Measurements from ENCODE around the gene SPATA25. TPM values are rescaled to one million over a fixed set of nuclear protein-coding genes. Genes with fewer than 3 reads are reported as not detected.

SPATA25 gene
- total RNA-seq, 2 experiments from 2014 or later: 0.49 to 1.3 TPM

DNA sequence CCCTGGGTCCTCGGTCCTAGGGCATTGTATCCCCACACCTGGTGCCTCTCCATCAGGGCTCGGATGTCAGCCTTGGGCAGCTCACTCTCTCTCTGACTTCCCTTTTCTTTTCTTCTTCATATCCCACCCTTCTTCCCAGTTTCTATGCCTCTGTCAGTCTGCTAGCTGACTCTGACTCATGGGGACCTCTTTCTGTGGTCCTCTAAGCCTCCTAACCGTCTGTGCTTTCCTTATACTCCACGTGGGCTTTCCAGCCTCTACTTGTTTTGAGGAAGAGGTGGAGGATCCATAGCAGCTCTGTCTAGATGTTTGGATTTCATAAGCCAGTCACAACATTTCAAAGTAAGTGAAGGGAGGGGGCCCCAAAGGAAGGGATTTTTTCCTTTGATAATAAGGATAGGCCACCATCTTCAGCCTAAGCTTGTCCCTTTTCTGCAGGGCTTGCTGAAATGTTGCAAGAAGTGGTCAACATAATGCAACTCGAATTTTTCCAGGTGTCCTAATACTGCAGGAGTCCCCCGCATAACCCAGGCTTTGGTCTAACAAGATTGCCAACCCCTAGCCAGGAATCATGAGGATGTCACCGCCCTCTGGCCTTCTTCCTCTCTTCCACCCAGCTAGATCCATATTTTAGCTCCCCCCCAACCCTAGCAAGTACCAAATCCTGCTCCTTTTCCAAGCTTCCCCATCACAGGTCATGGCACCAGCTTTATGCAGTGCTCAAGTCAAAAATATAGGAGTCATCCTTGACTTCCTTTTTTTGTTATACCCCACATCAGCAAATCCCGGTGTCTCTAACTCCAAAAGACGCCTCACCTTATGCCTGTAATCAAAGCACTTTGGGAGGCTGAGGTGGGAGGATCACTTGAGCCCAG, 33.3 kb upstream of the SPATA25 start:
- H3K27me3 Mint-ChIP-seq: peaks cover 32% of the 10 kb centered on the region
- H3K36me3 Mint-ChIP-seq (ENCODE audit: low read depth): no peaks in the 10 kb centered on the region
- Histone ChIP-seq H3K27ac (ENCODE audit: low read depth in 1 of 2, low read length in 2 of 2) (no peak overlapping the region), H3K4me3 (ENCODE audit: low read length) (no peak overlapping the region), H3K27me3 (ENCODE audit: control insufficient read depth in 1 of 2, insufficient read depth in 2 of 2, low read length in 2 of 2) (peaks cover 5 to 9% of the 10 kb centered on the region in 2 experiments), H3K36me3 (ENCODE audit: insufficient read depth, low read length) (no peaks in the 10 kb centered on the region), H3K9me3 (ENCODE audit: control insufficient read depth in 1 of 2, insufficient read depth in 1 of 2, low read length in 2 of 2) (no peaks in the 10 kb centered on the region), H3K4me1 (ENCODE audit: insufficient read depth, low read length) (peaks cover 3% of the 10 kb centered on the region)
- H3K4me3 Mint-ChIP-seq: no peak overlapping the region
- TF ChIP-seq CTCF (IDR thresholded peaks at IDR 0.05): no peak
- CTCF ChIA-PET: interaction anchor here (0.5 kb wide), 1 partner anchor 21 kb away, joined by 3 read pairs; no protein-coding TSS in a partner anchor
- intact Hi-C loops (cut with DNase I, micrococcal nuclease): no loop called here
- no peak for ATAC-seq (ENCODE audit: poor library complexity)
- H3K9me3 Mint-ChIP-seq: no peaks in the 10 kb centered on the region
- DNase-seq: no peak
- H3K27ac Mint-ChIP-seq: no peak overlapping the region
- POLR2A ChIA-PET: interaction anchor here (1.4 to 2.9 kb wide), 2 partner anchors 14 to 30 kb away, joined by 5 to 11 read pairs; partner anchors contain the start of genes CTSA, NEURL2 and PCIF1
- peaks cover 4% of the 10 kb centered on the region for H3K4me1 Mint-ChIP-seq (ENCODE audit: low read depth)

DNA sequence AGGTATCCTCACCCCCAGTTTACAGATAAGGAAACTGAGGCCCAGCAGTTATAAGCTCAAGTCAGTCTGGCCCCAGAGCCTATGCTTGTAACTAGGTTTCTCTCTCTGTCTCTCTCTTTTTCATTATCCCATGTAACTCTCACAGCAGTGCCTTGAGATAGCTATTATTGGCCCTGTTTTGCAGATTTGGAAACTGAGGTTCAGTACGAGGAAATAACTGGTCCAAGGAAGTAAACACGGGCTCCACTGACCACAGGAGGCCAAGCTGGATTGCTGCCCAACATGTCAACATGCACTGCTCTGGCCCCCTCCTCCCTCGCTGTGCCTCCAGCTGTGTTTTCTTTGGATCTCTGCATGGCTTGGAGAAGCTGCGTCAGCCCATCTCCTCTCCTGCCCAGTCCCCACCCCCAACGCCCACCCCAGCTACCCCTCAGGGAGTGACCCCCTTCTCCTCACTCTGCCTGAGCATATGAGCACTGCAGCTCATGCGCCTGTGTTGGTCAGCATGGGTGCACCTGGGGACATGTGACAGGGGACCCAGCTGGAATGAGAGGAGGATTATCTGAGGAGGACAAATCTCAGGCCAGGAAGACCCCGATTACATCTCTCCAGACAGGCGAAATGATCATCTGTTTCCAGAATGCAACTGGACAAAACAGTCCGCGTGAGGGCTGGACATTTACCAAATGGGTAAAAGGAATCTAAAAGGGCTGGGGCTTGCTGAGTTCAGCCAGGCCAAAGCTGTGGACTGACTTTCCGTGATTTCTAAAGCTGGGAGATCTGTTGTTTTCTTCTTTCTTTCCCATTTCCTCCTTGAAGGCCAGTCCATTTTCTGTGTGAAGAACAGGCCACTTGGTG, 32.3 kb upstream of the SPATA25 start:
- intact Hi-C loops (cut with DNase I, micrococcal nuclease): no loop called here
- Histone ChIP-seq H3K9me3 (ENCODE audit: control insufficient read depth in 1 of 2, insufficient read depth in 1 of 2, low read length in 2 of 2) (no peaks in the 10 kb centered on the region), H3K27ac (ENCODE audit: low read depth in 1 of 2, low read length in 2 of 2) (no peak overlapping the region), H3K4me1 (ENCODE audit: insufficient read depth, low read length) (peaks cover 3% of the 10 kb centered on the region), H3K27me3 (ENCODE audit: control insufficient read depth in 1 of 2, insufficient read depth in 2 of 2, low read length in 2 of 2) (peaks cover 5 to 9% of the 10 kb centered on the region in 2 experiments), H3K4me3 (ENCODE audit: low read length) (no peak overlapping the region), H3K36me3 (ENCODE audit: insufficient read depth, low read length) (no peaks in the 10 kb centered on the region)
- H3K27me3 Mint-ChIP-seq: peaks cover 32% of the 10 kb centered on the region
- ChIA-PET POLR2A (interaction anchor here (1.4 to 2.9 kb wide), 2 partner anchors 15 to 29 kb away, joined by 5 to 11 read pairs; partner anchors contain the start of genes CTSA, NEURL2 and PCIF1), CTCF (no interaction called here)
- ATAC-seq (ENCODE audit: poor library complexity) (no peak), DNase-seq (no peak)
- H3K27ac Mint-ChIP-seq: no peak overlapping the region
- H3K4me1 Mint-ChIP-seq (ENCODE audit: low read depth): peaks cover 4% of the 10 kb centered on the region
- no peak overlapping the region for H3K4me3 Mint-ChIP-seq
- H3K36me3 Mint-ChIP-seq (ENCODE audit: low read depth): no peaks in the 10 kb centered on the region
- no peak for TF ChIP-seq CTCF (IDR thresholded peaks at IDR 0.05)
- no peaks in the 10 kb centered on the region for H3K9me3 Mint-ChIP-seq

DNA sequence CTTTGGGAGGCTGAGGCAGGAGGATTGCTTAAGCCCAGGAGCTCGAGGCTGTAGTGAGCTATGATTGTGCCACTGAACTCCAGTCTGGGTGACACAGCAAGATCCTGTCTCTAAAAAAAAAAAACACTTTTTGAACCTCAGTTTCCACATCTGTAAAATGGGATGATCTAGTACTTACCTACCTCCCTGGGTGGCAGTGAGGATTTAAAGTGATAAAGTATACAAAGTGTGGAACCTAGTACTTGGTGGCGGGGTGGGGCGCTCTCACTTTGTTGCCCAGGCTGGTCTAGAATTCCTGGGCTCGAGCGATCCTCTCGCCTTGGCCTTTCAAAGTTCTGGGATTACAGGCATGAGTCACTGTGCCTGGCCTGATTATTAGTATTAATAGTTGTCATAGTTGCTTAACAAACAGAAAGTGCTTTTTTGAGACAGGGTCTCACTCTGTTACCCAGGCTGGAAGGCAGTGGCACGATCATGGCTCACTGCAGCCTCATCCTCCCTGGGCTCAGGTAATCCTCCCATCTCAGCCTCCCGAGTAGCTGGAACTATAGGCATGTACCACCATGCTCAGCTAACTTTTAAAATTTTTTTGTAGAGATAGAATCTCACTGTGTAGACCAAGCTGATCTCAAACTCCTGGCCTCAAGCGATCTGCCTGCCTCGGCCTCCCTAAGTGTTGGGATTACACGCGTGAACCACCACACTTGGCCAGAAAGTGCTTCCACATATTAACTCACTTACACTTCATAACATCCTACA, 31.5 kb upstream of the SPATA25 start:
- no peaks in the 10 kb centered on the region for H3K36me3 Mint-ChIP-seq (ENCODE audit: low read depth)
- no peaks in the 10 kb centered on the region for H3K4me1 Mint-ChIP-seq (ENCODE audit: low read depth)
- no peak overlapping the region for H3K4me3 Mint-ChIP-seq
- no peaks in the 10 kb centered on the region for H3K9me3 Mint-ChIP-seq
- H3K9me3 ChIP-seq (ENCODE audit: control insufficient read depth in 1 of 2, insufficient read depth in 1 of 2, low read length in 2 of 2): no peaks in the 10 kb centered on the region
- no peaks in the 10 kb centered on the region for H3K4me1 ChIP-seq (ENCODE audit: insufficient read depth, low read length)
- ATAC-seq (ENCODE audit: poor library complexity): no peak
- no peaks in the 10 kb centered on the region for H3K36me3 ChIP-seq (ENCODE audit: insufficient read depth, low read length)
- H3K27me3 ChIP-seq (ENCODE audit: control insufficient read depth in 1 of 2, insufficient read depth in 2 of 2, low read length in 2 of 2): peaks cover 5 to 15% of the 10 kb centered on the region in 2 experiments
- intact Hi-C loops (cut with DNase I, micrococcal nuclease): no loop called here
- H3K27ac Mint-ChIP-seq: no peak overlapping the region
- H3K27ac ChIP-seq (ENCODE audit: low read depth in 1 of 2, low read length in 2 of 2): no peak overlapping the region
- no peak overlapping the region for H3K4me3 ChIP-seq (ENCODE audit: low read length)
- TF ChIP-seq CTCF (IDR thresholded peaks at IDR 0.05): no peak
- ChIA-PET CTCF (interaction anchor here (1.0 kb wide), 1 partner anchor 15 kb away, joined by 3 read pairs; no protein-coding TSS in a partner anchor), POLR2A (interaction anchor here (2.9 kb wide), 1 partner anchor 15 kb away, joined by 11 read pairs; the partner anchor contains the start of gene PCIF1)
- peaks cover 40% of the 10 kb centered on the region for H3K27me3 Mint-ChIP-seq
- DNase-seq: no peak
